Measurements from ENCODE around the gene KLF5. TPM values are rescaled to one million over a fixed set of nuclear protein-coding genes. Genes with fewer than 3 reads are reported as not detected.

KLF5 gene
- total RNA-seq, 2 experiments from 2014 or later = 1.6 to 2.3 TPM

GRCh38 chr13:73063166-73063565 lies 4.4 kb downstream of the KLF5 start:
- Mint-ChIP-seq H3K36me3 (ENCODE audit: low read depth) (peaks cover 5% of the 10 kb centered on the region), H3K4me3 (no peak overlapping the region), H3K4me1 (peaks cover 19% of the 10 kb centered on the region), H3K27ac (no peak overlapping the region), H3K9me3 (no peaks in the 10 kb centered on the region), H3K27me3 (peaks cover 19% of the 10 kb centered on the region)
- DNase-seq = no peak
- ChIA-PET CTCF (no interaction called here), POLR2A (no interaction called here)

DNA sequence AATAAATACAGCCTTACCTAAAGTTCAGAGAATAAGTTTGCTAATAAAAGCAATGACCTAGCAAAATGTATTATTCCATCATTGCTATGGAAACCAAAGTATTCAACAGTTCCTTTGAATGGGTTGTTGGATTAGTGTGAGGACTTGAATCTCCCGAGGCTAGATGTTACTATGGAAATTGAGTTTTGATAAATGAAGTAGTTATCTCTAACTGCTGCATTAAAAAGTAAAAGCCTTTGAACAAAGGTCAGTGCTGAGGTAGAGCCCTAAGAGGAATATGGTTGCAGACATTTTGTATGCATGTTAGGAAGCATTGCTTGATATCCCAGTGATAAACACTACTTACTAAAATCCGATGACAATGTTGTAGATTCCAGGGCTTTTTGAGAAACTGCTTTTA lies 6.2 kb downstream of the KLF5 start:
- Mint-ChIP-seq H3K27me3 (peaks cover 8% of the 10 kb centered on the region), H3K36me3 (ENCODE audit: low read depth) (peaks cover 5% of the 10 kb centered on the region), H3K4me1 (peaks cover 9% of the 10 kb centered on the region), H3K9me3 (no peaks in the 10 kb centered on the region), H3K4me3 (no peak overlapping the region), H3K27ac (no peak overlapping the region)
- ChIA-PET CTCF (no interaction called here), POLR2A (no interaction called here)
- DNase-seq = no peak

DNA sequence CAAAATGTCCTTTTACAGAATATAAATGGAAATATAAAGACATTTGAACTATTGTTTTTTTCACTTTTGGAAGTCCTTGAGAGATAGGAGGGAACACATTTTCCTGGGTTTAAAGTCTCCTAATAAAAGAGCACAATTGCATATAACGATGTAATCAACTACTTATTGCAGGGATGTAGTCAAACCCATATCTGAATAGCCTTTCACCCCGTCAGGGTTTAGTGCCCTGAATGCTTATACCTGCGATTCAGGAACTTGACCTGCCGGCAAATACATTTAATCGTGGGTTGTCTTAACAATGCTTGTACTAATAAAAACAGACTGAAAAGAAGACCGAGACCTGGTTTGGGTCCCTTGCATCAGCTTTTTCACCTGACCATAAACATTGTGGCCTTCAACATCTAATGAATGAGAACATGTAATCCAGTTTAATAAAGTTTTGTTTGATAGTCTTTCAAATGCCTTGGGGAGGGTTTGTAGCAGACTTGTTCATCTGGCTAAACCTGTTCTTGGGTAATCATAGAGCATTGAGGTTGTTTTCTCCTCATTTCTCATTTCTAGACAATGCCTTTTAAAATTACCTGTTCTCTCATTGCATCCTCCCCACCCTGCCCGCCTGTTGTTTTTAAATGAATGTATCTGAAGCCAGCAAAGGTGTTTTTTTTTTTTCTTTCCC lies 7.0 kb downstream of the KLF5 start:
- DNase-seq = no peak
- peaks cover 5% of the 10 kb centered on the region for H3K36me3 Mint-ChIP-seq (ENCODE audit: low read depth)
- peaks cover under 1% of the 10 kb centered on the region for H3K27me3 Mint-ChIP-seq
- CTCF ChIA-PET = no interaction called here
- H3K4me1 Mint-ChIP-seq = peaks cover 1% of the 10 kb centered on the region
- H3K9me3 Mint-ChIP-seq = no peaks in the 10 kb centered on the region
- no peak overlapping the region for H3K4me3 Mint-ChIP-seq
- POLR2A ChIA-PET = no interaction called here
- no peak overlapping the region for H3K27ac Mint-ChIP-seq

DNA sequence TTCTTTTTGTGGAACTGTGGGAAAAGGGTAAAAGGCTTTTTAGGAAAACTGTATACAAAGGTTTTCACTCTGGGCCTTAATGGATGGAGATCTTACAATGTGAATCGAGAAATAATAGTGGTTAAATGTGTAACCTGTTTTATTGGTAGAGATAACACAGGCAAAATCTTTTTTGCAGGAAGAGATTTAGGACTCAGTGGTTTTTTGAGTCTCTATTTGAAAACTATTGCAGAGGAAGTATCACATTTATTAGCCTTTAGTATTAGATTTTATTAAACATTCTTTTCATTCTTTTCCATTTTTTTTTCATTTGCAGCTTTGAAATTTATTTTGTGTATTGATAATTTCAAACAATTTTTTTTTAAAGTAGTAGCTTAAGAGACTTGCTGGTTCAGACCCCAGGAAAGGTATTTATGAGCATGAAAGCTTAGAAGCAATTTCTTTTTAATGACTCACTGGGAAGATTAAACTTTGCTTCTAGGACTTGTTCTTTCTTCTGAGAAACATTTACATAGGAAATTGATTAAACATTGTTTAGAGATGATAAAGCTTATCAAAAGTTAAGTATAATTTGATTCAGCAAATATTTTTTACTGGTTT lies 10.5 kb downstream of the KLF5 start:
- ChIA-PET POLR2A (interaction anchor here (1.0 kb wide), 1 partner anchor 11 kb away, joined by 4 read pairs; no protein-coding TSS in a partner anchor), CTCF (interaction anchor here (0.6 to 0.7 kb wide), 2 partner anchors 10 to 42 kb away, joined by 3 read pairs; no protein-coding TSS in a partner anchor)

GRCh38 chr13:73070451-73071098 lies 11.8 kb downstream of the KLF5 start:
- ChIA-PET POLR2A (no interaction called here), CTCF (no interaction called here)
- Mint-ChIP-seq H3K9me3 (no peaks in the 10 kb centered on the region), H3K4me3 (no peak overlapping the region), H3K36me3 (ENCODE audit: low read depth) (peaks cover 2% of the 10 kb centered on the region), H3K27me3 (no peaks in the 10 kb centered on the region), H3K4me1 (peaks cover 9% of the 10 kb centered on the region), H3K27ac (no peak overlapping the region)
- DNase-seq = no peak

More for the DNA sequence above, 10.5 kb downstream of the KLF5 start:
- Mint-ChIP-seq H3K27ac (no peak overlapping the region), H3K4me1 (peaks cover 7% of the 10 kb centered on the region), H3K36me3 (ENCODE audit: low read depth) (peaks cover 2% of the 10 kb centered on the region), H3K27me3 (no peaks in the 10 kb centered on the region), H3K4me3 (no peak overlapping the region), H3K9me3 (no peaks in the 10 kb centered on the region)
- no peak for DNase-seq

GRCh38 chr13:73072239-73072900 lies 13.6 kb downstream of the KLF5 start:
- Mint-ChIP-seq H3K27me3 (no peaks in the 10 kb centered on the region), H3K27ac (no peak overlapping the region), H3K4me1 (peaks cover 9% of the 10 kb centered on the region), H3K4me3 (no peak overlapping the region), H3K9me3 (no peaks in the 10 kb centered on the region), H3K36me3 (ENCODE audit: low read depth) (peaks cover 2% of the 10 kb centered on the region)
- CTCF ChIA-PET = no interaction called here
- POLR2A ChIA-PET = interaction anchor here (1.2 kb wide), 1 partner anchor 13 kb away, joined by 3 read pairs; no protein-coding TSS in a partner anchor
- no peak for DNase-seq

DNA sequence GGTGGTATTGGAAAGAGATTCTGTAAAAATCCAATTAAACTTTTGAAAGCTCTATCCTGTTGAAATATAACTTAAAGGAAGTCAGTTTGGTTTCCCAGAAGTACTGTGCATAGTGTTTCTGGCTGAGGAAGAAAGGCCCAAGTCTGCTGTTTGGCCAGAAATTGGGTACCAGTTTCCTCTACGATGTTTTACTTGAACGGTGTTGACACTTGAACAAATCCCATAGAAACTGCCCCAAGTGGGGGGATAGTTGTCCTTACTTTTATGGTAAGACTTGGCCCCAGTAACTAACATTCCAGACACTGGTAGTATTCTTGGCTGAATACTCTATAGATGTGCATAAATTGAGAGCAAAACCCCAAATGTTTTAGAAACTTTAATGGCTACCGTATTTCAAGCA lies 14.2 kb downstream of the KLF5 start:
- Mint-ChIP-seq H3K27ac (no peak overlapping the region), H3K4me1 (peaks cover 9% of the 10 kb centered on the region), H3K27me3 (no peaks in the 10 kb centered on the region), H3K9me3 (no peaks in the 10 kb centered on the region), H3K36me3 (ENCODE audit: low read depth) (no peaks in the 10 kb centered on the region), H3K4me3 (no peak overlapping the region)
- ChIA-PET POLR2A (interaction anchor here (1.2 kb wide), 1 partner anchor 14 kb away, joined by 3 read pairs; no protein-coding TSS in a partner anchor), CTCF (no interaction called here)
- DNase-seq = no peak

GRCh38 chr13:73074014-73074413 lies 15.2 kb downstream of the KLF5 start:
- ChIA-PET CTCF (no interaction called here), POLR2A (no interaction called here)
- DNase-seq = no peak
- no peaks in the 10 kb centered on the region for H3K27me3 Mint-ChIP-seq
- no peak overlapping the region for H3K4me3 Mint-ChIP-seq
- peaks cover 9% of the 10 kb centered on the region for H3K4me1 Mint-ChIP-seq
- H3K9me3 Mint-ChIP-seq = no peaks in the 10 kb centered on the region
- no peak overlapping the region for H3K27ac Mint-ChIP-seq
- H3K36me3 Mint-ChIP-seq (ENCODE audit: low read depth) = no peaks in the 10 kb centered on the region

- Mint-ChIP-seq H3K4me1 (peaks cover 9% of the 10 kb centered on the region), H3K4me3 (no peak overlapping the region), H3K36me3 (ENCODE audit: low read depth) (no peaks in the 10 kb centered on the region), H3K27me3 (no peaks in the 10 kb centered on the region), H3K27ac (no peak overlapping the region), H3K9me3 (peaks cover 2% of the 10 kb centered on the region)
- ChIA-PET POLR2A (no interaction called here), CTCF (interaction anchor here (0.6 to 0.8 kb wide), 2 partner anchors 18 to 235 kb away, joined by 3 read pairs; no protein-coding TSS in a partner anchor)
- no peak for DNase-seq
Observed at GRCh38 chr13:73074926-73075325, 16.1 kb downstream of the KLF5 start.

- Mint-ChIP-seq H3K27me3 (no peaks in the 10 kb centered on the region), H3K27ac (no peak overlapping the region), H3K36me3 (ENCODE audit: low read depth) (no peaks in the 10 kb centered on the region), H3K4me3 (no peak overlapping the region), H3K9me3 (peaks cover 2% of the 10 kb centered on the region), H3K4me1 (peaks cover 9% of the 10 kb centered on the region)
- POLR2A ChIA-PET = no interaction called here
- no peak for DNase-seq
- CTCF ChIA-PET = interaction anchor here (0.8 kb wide), 1 partner anchor 19 kb away, joined by 3 read pairs; no protein-coding TSS in a partner anchor
Observed at GRCh38 chr13:73075546-73075945, 16.7 kb downstream of the KLF5 start.

- CTCF ChIA-PET = no interaction called here
Observed at GRCh38 chr13:73075954-73076353, 17.1 kb downstream of the KLF5 start.

GRCh38 chr13:73077865-73078264 lies 19.1 kb downstream of the KLF5 start:
- CTCF ChIA-PET = no interaction called here

More at GRCh38 chr13:73075954-73076353, 17.1 kb downstream of the KLF5 start:
- Mint-ChIP-seq H3K27me3 (no peaks in the 10 kb centered on the region), H3K36me3 (ENCODE audit: low read depth) (no peaks in the 10 kb centered on the region), H3K4me3 (no peak overlapping the region), H3K9me3 (peaks cover 2% of the 10 kb centered on the region), H3K4me1 (peaks cover 9% of the 10 kb centered on the region), H3K27ac (no peak overlapping the region)
- POLR2A ChIA-PET = no interaction called here
- DNase-seq = no peak

DNA sequence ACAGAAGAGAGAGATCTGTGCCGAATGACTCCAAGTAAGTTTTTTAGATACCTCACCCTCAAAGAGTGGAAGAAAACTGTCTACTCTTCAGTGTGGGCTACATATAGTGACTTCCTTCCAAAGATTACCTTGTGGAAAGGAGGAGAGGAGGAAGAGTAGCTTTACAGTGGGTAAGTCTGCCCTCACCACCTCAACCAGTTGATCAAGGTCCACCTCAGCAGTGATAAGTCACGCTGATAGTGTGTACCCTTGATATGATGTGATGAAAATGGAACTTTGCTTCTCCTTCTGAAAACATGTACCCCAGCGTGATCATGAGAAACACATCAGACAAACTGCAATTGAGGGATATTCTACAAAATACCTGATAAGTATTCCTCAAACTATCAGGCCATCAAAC lies 20.6 kb downstream of the KLF5 start:
- Mint-ChIP-seq H3K4me3 (no peak overlapping the region), H3K9me3 (peaks cover 2% of the 10 kb centered on the region), H3K36me3 (ENCODE audit: low read depth) (no peaks in the 10 kb centered on the region), H3K4me1 (peaks cover 2% of the 10 kb centered on the region), H3K27ac (no peak overlapping the region), H3K27me3 (peaks cover 4% of the 10 kb centered on the region)
- DNase-seq = no peak
- ChIA-PET POLR2A (no interaction called here), CTCF (no interaction called here)

More at GRCh38 chr13:73077865-73078264, 19.1 kb downstream of the KLF5 start:
- Mint-ChIP-seq H3K27ac (no peak overlapping the region), H3K9me3 (peaks cover 2% of the 10 kb centered on the region), H3K36me3 (ENCODE audit: low read depth) (no peaks in the 10 kb centered on the region), H3K4me3 (no peak overlapping the region), H3K4me1 (peaks cover 9% of the 10 kb centered on the region), H3K27me3 (peaks cover 4% of the 10 kb centered on the region)
- POLR2A ChIA-PET = no interaction called here
- no peak for DNase-seq
